PFSK-1 (cell line): ENCODE results near the gene NRXN3.

Experiments
- POLR2AphosphoS5 ChIP-seq: IDR thresholded peaks from 2 replicates; pipeline ENCODE4 v1.6.1; 2012; ENCODE audit warnings: low read depth, mild to moderate bottlenecking, control low read depth, low read length, moderate library complexity
- REST ChIP-seq, 2 experiments: IDR thresholded peaks; 2 replicates each; pipeline versions ENCODE4 v1.6.1 to v1.8.0; 2011 to 2012; ENCODE audit warnings: low read depth in 2 of 2, low read length in 2 of 2, control low read depth in 1 of 2, inconsistent platforms in 1 of 2, mild to moderate bottlenecking in 1 of 2, moderate library complexity in 1 of 2; ENCODE audit not compliant: insufficient read depth in 1 of 2
- SIN3A ChIP-seq: IDR thresholded peaks from 2 replicates; pipeline ENCODE4 v1.6.1; 2012; ENCODE audit warnings: mild to moderate bottlenecking, low read length, moderate library complexity, borderline replicate concordance; ENCODE audit not compliant: insufficient read depth
- TAF1 ChIP-seq: IDR thresholded peaks from 2 replicates; pipeline ENCODE4 v1.6.1; 2012; ENCODE audit warnings: low read length, control low read depth, borderline replicate concordance; ENCODE audit not compliant: insufficient read depth

DNA sequence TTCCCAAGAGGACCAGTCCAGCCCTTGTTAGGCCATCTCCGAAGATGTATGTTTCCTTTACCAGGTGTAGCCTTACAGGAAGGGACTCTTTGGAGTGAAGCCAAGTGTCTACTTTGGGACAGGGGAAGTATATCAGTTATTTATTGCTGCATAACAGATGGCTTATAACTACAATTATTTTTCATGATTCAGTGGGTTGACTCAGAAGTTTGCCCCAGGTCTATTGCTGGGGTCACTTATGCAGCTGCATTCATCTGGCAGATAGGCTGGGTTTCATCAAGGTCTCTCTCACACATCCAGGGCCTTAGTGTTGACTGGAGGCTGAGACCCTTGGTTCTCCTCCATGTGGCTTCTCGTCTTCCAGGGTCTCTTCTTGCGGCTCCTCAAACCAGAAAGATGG, 170.1 kb downstream of the NRXN3 start:
- TF ChIP-seq TAF1 (no peak), REST (IDR thresholded peaks at IDR 0.05; ENCODE audit: insufficient read depth in 1 of 2, low read depth in 2 of 2, low read length in 2 of 2) (no peak), POLR2AphosphoS5 (no peak), SIN3A (no peak)
